B cell (primary cell): ENCODE data around the gene ANTXR2. TPM values are rescaled to one million over a fixed set of nuclear protein-coding genes. Genes with fewer than 3 reads are reported as not detected.
A peak's percentile ranks its signal among the peaks of the same experiment; 100 is the strongest.

ENCODE experiments used
- ATAC-seq: fragments of 200-7000 bp; cut with Tn5 transposase; one replicate; pipeline ENCODE4 v1.10.0; 2021; ENCODE audit warnings: low read depth, mild to moderate bottlenecking, moderate number of reproducible peaks, moderate library complexity
- CTCF ChIA-PET: fragments of 350-600 bp; sonication (Branson Sonifier 250); formaldehyde crosslinking; loops from one replicate; lab custom pipeline; 2021; ENCODE audit warnings: antibody characterized with exemption, inconsistent platforms; lab: Charles Lee
- POLR2A ChIA-PET: fragments of 350-600 bp; sonication (Branson Sonifier 250); formaldehyde crosslinking; loops from one replicate; lab custom pipeline; 2021; ENCODE audit warnings: antibody characterized with exemption; lab: Charles Lee
- DNase-seq: peaks from one replicate; pipeline ENCODE4 v3.0.0; 2013
- H2AFZ ChIP-seq: 2 replicates; pipeline ENCODE4 v1.6.1; 2012; ENCODE audit warnings: mild to moderate bottlenecking, low read depth, low read length; ENCODE audit not compliant: insufficient read depth, poor library complexity, severe bottlenecking
- H3K27ac ChIP-seq, 2 donors: 1 replicate in 1 of 2; 2 replicates in 1 of 2; pipeline ENCODE4 v1.5.1; 2012 to 2013; ENCODE audit warnings: low read length in 2 of 2, mild to moderate bottlenecking in 2 of 2, moderate library complexity in 1 of 2
- H3K27me3 ChIP-seq, 4 experiments: fragments of 200-600 bp in 1 of 4; sonication (generic) in 1 of 4; replicated peaks in 1 of 4; 1 replicate in 2 of 4; 2 replicates in 2 of 4; pipeline versions ENCODE4 v1.6.1 to v1.7.0; 2013 to 2016; ENCODE audit warnings: low read length in 3 of 4, mild to moderate bottlenecking in 2 of 4, mixed read lengths in 1 of 4, moderate library complexity in 1 of 4; ENCODE audit not compliant: insufficient read depth in 4 of 4, control insufficient read depth in 3 of 4; ENCODE audit errors: control extremely low read depth in 1 of 4
- H3K36me3 ChIP-seq, 2 experiments: replicated peaks in 1 of 2; 1 replicate in 1 of 2; 2 replicates in 1 of 2; pipeline versions ENCODE4 v1.6.1 to v1.7.1; 2013; ENCODE audit warnings: low read length in 1 of 2; ENCODE audit not compliant: insufficient read depth in 2 of 2, control insufficient read depth in 1 of 2; ENCODE audit errors: control extremely low read depth in 1 of 2, extremely low read depth in 1 of 2
- H3K4me1 ChIP-seq, 2 donors: fragments of 200-600 bp in 1 of 2; sonication (generic) in 1 of 2; 1 replicate in 1 of 2; 2 replicates in 1 of 2; pipeline versions ENCODE4 v1.5.1 to v1.6.1; 2013 to 2017; ENCODE audit warnings: low read length in 2 of 2; ENCODE audit not compliant: control insufficient read depth in 2 of 2, insufficient read depth in 2 of 2
- H3K4me2 ChIP-seq: replicated peaks from 2 replicates; pipeline ENCODE3; 2012; ENCODE audit warnings: mild to moderate bottlenecking, low read depth, low read length; ENCODE audit not compliant: poor library complexity, severe bottlenecking
- H3K4me3 ChIP-seq, 5 experiments: fragments of 200-600 bp in 1 of 5; sonication (generic) in 1 of 5; 1 replicate in 3 of 5; 2 replicates in 2 of 5; pipeline versions ENCODE4 v1.5.1 to v1.7.0; 2011 to 2016; ENCODE audit warnings: low read length in 4 of 5, mild to moderate bottlenecking in 4 of 5, low read depth in 2 of 5, control low read depth in 1 of 5, moderate library complexity in 1 of 5; ENCODE audit not compliant: insufficient read depth in 1 of 5; ENCODE audit errors: control extremely low read depth in 1 of 5, extremely low read depth in 1 of 5
- H3K79me2 ChIP-seq: fragments of 200-600 bp; sonication (generic); one replicate; pipeline ENCODE4 v1.6.0; 2016; ENCODE audit warnings: low read length; ENCODE audit not compliant: control insufficient read depth, insufficient read depth
- H3K9ac ChIP-seq: fragments of 200-600 bp; sonication (generic); 2 replicates; pipeline ENCODE4 v1.6.1; 2017; ENCODE audit warnings: mild to moderate bottlenecking, low read length, moderate library complexity
- H3K9me3 ChIP-seq, 3 donors: one replicate each; pipeline versions ENCODE4 v1.6.1 to v1.7.1; 2013; ENCODE audit warnings: low read length in 2 of 3; ENCODE audit not compliant: control insufficient read depth in 2 of 3, insufficient read depth in 1 of 3; ENCODE audit errors: control extremely low read depth in 1 of 3
- H4K20me1 ChIP-seq: 2 replicates; pipeline ENCODE4 v1.6.0; 2012; ENCODE audit warnings: mild to moderate bottlenecking, low read length; ENCODE audit not compliant: insufficient read depth, control insufficient read depth, poor library complexity, severe bottlenecking
- H3K27ac Mint-ChIP-seq: one replicate; pipeline ENCODE4 v1.8.0; 2021; ENCODE audit warnings: mixed read lengths
- H3K27me3 Mint-ChIP-seq: one replicate; pipeline ENCODE4 v1.8.0; 2021; ENCODE audit warnings: mixed read lengths
- H3K4me1 Mint-ChIP-seq: one replicate; pipeline ENCODE4 v1.8.0; 2021; ENCODE audit warnings: mixed read lengths
- H3K4me3 Mint-ChIP-seq: one replicate; pipeline ENCODE4 v1.8.0; 2021; ENCODE audit warnings: mixed read lengths
- H3K9me3 Mint-ChIP-seq: one replicate; pipeline ENCODE4 v1.8.0; 2022; ENCODE audit warnings: mixed read lengths; ENCODE audit not compliant: insufficient read depth
- CTCF ChIP-seq: fragments of 200-600 bp; IDR thresholded peaks from one replicate; pipeline ENCODE4 v1.8.0; 2022; ENCODE audit warnings: antibody characterized with exemption, mild to moderate bottlenecking
- EZH2 ChIP-seq: IDR thresholded peaks from 2 replicates; pipeline ENCODE4 v1.6.1; 2012; ENCODE audit warnings: borderline replicate concordance, low read depth, mild to moderate bottlenecking, moderate library complexity, low read length; ENCODE audit not compliant: insufficient read depth, poor library complexity, severe bottlenecking
- WGBS: methylation state at CpG from one replicate; pipeline ENCODE4 v1.1.5; 2013; ENCODE audit warnings: missing lambda C conversion rate; ENCODE audit not compliant: insufficient coverage; 5-methylcytosine and 5-hydroxymethylcytosine counted together
- intact Hi-C: fragments of 100-400 bp; cut with micrococcal nuclease; formaldehyde crosslinking; loops from one replicate; pipeline ENCODE4 v1.10.0; 2022
- polyA plus RNA-seq: library from polyadenylated mRNA; depleted of rRNA; stranded (reverse); fragments of >200 nt; gene quantifications from 2 replicates; pipeline ENCODE4 v1.2.3, GENCODE V29; 2012
- total RNA-seq, 2 donors: library from RNA; stranded (reverse); fragments of 120-200 nt in 1 of 2; gene quantifications; 1 replicate in 1 of 2; 2 replicates in 1 of 2; pipeline versions ENCODE4 v1.2.3 to v1.2.4, GENCODE V29; 2013 to 2022

ANTXR2 gene
- total and polyA plus RNA-seq, 2 donors (not counting 1 experiment from before 2014, with no cell fraction given) = 10.6 to 63.0 TPM

- H3K4me1 ChIP-seq = peaks cover 14 to 17% of the 10 kb centered on the region in 2 donors
- peaks cover 44% of the 10 kb centered on the region for H3K4me1 Mint-ChIP-seq
- ATAC-seq (no peak), DNase-seq (no peak)
- no peaks in the 10 kb centered on the region for H3K27me3 Mint-ChIP-seq
- H3K9me3 ChIP-seq = no peaks in the 10 kb centered on the region
- ChIA-PET CTCF (interaction anchor here (1.2 kb wide), 1 partner anchor 63 kb away, joined by 3 read pairs; no protein-coding TSS in a partner anchor), POLR2A (interaction anchor here (1.0 kb wide), 1 partner anchor 10 kb away, joined by 3 read pairs; the partner anchor contains the start of gene ANTXR2)
- H3K27ac ChIP-seq = peak overlapping the region in 1 of 2 donors; percentile 29
- TF ChIP-seq CTCF (no peak), EZH2 (no peak)
- no peak overlapping the region for H3K9ac ChIP-seq
- H3K27me3 ChIP-seq = no peaks in the 10 kb centered on the region
- WGBS = 92% methylated on average over 2 of the region's 3 CpGs
- no peak overlapping the region for H3K4me2 ChIP-seq
- peaks cover 8% of the 10 kb centered on the region for H3K79me2 ChIP-seq
- H4K20me1 ChIP-seq = no peaks in the 10 kb centered on the region
- H2AFZ ChIP-seq = no peak overlapping the region
- no peaks in the 10 kb centered on the region for H3K9me3 Mint-ChIP-seq
- H3K4me3 Mint-ChIP-seq = no peak overlapping the region
- intact Hi-C loops = no loop called here
- H3K27ac Mint-ChIP-seq = peak overlapping the region; percentile 37
- H3K4me3 ChIP-seq = no peak overlapping the region
- H3K36me3 ChIP-seq = peaks cover 17 to 34% of the 10 kb centered on the region in 2 experiments
Measured at GRCh38 chr4:80062527-80062926, 10.5 kb downstream of the ANTXR2 start.

- Histone ChIP-seq H2AFZ (no peak overlapping the region), H3K27ac (peak overlapping the region in 1 of 2 donors; percentile 100), H3K4me2 (no peak overlapping the region), H3K36me3 (peaks cover 14 to 39% of the 10 kb centered on the region in 2 experiments), H3K4me3 (no peak overlapping the region), H3K27me3 (no peaks in the 10 kb centered on the region), H4K20me1 (no peaks in the 10 kb centered on the region), H3K4me1 (peaks cover 14 to 17% of the 10 kb centered on the region in 2 donors), H3K9ac (no peak overlapping the region), H3K9me3 (no peaks in the 10 kb centered on the region), H3K79me2 (peaks cover 18% of the 10 kb centered on the region)
- DNase-seq (no peak), ATAC-seq (no peak)
- no peak overlapping the region for H3K27ac Mint-ChIP-seq
- H3K9me3 Mint-ChIP-seq = no peaks in the 10 kb centered on the region
- ChIA-PET POLR2A (no interaction called here), CTCF (no interaction called here)
- H3K4me1 Mint-ChIP-seq = peaks cover 41% of the 10 kb centered on the region
- 97% methylated on average over 4 of the region's 4 CpGs for WGBS
- intact Hi-C loops = no loop called here
- H3K27me3 Mint-ChIP-seq = no peaks in the 10 kb centered on the region
- TF ChIP-seq EZH2 (no peak), CTCF (no peak)
- no peak overlapping the region for H3K4me3 Mint-ChIP-seq
Measured at GRCh38 chr4:80060804-80061203, 12.2 kb downstream of the ANTXR2 start.
